Pancreas (tissue), 10 donors: Measurements from ENCODE around the gene FHOD3. TPM values are rescaled to one million over a fixed set of nuclear protein-coding genes. Genes with fewer than 3 reads are reported as not detected.
"Not testable (repeated sequence)": the region's sequence is repeated elsewhere in the genome, so short reads cannot be mapped to it uniquely, and the experiment has no call there.

Experiments
- ATAC-seq, 4 donors: fragments of 200-7000 bp; cut with Tn5 transposase; one replicate each; pipeline versions ENCODE4 v1.8.0 to v1.9.1; 2020; ENCODE audit warnings: mild to moderate bottlenecking in 4 of 4, moderate library complexity in 4 of 4
- DNase-seq, 6 donors: peaks; one replicate each; pipeline ENCODE4 v3.0.0-alpha.2; 2020
- FAIRE-seq: peaks from 2 replicates; lab custom pipeline; 2012; peaks lifted over from hg19 to GRCh38; lab: Jason Lieb, UNC
- H3K27ac ChIP-seq, 4 donors: fragments of 200-600 bp; sonication (generic); 1 replicate in 3 of 4; 2 replicates in 1 of 4; pipeline versions ENCODE4 v1.5.0 to v1.8.0; 2020
- H3K27me3 ChIP-seq, 4 donors: fragments of 200-600 bp; one replicate each; pipeline ENCODE4 v1.8.0; 2021
- H3K36me3 ChIP-seq, 3 donors: fragments of 200-600 bp; sonication (generic) in 1 of 3; one replicate each; pipeline versions ENCODE4 v1.5.0 to v1.8.0; 2020 to 2021
- H3K4me1 ChIP-seq, 3 donors: fragments of 200-600 bp; one replicate each; pipeline ENCODE4 v1.8.0; 2021
- H3K4me3 ChIP-seq, 4 donors: fragments of 200-600 bp; sonication (generic) in 2 of 4; one replicate each; pipeline versions ENCODE4 v1.5.0 to v1.8.0; 2020 to 2021
- H3K9me3 ChIP-seq, 4 donors: fragments of 200-600 bp; one replicate each; pipeline ENCODE4 v1.8.0; 2021
- WGBS, 2 donors: extraction: QIAGEN DNeasy Blood & Tissue Kit; methylation state at CpG; one replicate each; pipeline ENCODE4 v1.1.7; 2013; 5-methylcytosine and 5-hydroxymethylcytosine counted together
- intact Hi-C, 3 donors: fragments of 100-400 bp; cut with DNase I; formaldehyde crosslinking; loops; one replicate each; pipeline versions ENCODE4 v1.11.1 to v1.14.2; 2022
- polyA plus RNA-seq, 2 donors: library from polyadenylated mRNA; stranded (reverse); fragments of 200-250 nt; gene quantifications; one replicate each; pipeline ENCODE4 v1.2.3, GENCODE V29; 2013
- total RNA-seq, 6 donors: library from RNA; stranded (reverse); fragmentation: NEBNext Ultra II Directional in 4 of 6; extraction: Animal tissue kit (Norgen Biotek cat#: 25700) in 4 of 6; gene quantifications; one replicate each; pipeline versions ENCODE4 v1.2.1 to v1.2.4, GENCODE V29; 2021 to 2023
- TF ChIP-seq, protein P1 (sequence below), 4 donors: fragments of 200-600 bp; sonication (generic) in 3 of 4; IDR thresholded peaks; one replicate each; pipeline versions ENCODE4 v1.5.0 to v1.8.0; 2021; ENCODE audit warnings: antibody characterized with exemption in 4 of 4
- donor health status: healthy with polysubstance abuse.
- donor health status: DM: no; HTN: no; CAD: no; lungs with moderate emphysema.
- donor health status: DM: no; HTN: no; CAD: no.
- donor health status: control.
- donor health status: control.
- donor health status: Bipolar disorder and iron deficiency.
- donor health status: DM: yes; HTN: yes; CAD: no.
- donor health status: DM: no; HTN: no; CAD: no.
- donor health status: DM: no; HTN: no; CAD: no.
- donor health status: DM: yes; HTN: yes; CAD: no.

FHOD3 gene
- total and polyA plus RNA-seq, 8 donors: 0.25 to 4.3 (median 1.2) TPM

DNA sequence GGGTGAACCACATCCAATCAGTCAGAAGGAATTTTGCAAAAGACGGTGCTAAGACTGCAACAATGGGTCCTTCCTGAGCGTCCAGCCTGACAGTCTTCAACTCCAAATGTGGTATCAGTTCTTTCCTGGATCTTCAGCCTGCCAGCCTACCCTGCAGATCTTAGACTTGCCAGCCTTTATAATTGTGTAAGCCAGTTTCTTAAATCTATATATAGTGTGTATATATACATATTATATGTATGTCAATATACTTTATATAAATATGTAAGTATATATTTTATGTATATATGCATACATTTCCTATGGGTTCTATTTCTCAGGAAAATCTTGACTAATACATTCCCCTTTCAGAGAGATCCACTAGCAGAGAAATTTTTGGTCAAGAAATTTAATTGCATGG, 245.5 kb downstream of the FHOD3 start:
- intact Hi-C loops: no loop called here

DNA sequence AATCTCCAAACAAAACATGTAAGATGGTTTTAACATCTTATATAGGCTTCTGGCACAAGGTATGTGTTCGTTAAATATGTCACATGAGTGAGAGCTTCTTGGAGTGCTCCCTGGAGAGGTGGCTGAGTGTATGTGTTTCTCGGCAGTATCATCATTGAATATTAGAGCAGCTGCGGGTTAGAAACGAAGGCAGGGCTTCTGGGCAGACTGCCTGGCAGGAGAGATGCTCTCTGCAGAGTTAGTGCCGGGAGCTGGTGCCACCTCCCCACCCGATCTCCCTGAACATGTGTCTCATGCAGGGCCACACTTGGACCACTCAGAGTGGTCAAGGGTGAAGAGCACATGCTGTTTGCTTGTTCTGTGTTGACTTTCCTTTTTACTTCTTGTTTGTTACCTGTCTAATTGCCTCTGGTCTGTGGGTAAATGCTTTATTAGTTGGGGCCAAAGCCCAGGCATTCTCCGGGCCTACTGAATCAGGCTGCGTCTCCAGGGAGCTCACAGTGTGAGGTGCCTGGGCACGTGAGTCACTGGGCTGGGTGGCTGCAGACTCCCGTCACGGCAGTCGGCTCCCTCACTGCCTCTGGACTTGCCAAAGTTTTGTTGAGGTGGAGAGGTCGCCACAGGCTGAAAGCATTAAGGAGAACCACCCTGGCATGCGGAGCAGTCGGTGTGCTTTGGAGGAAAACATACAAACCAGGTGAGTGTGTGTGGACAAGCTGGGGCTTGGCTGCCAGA, 246.6 kb downstream of the FHOD3 start:
- TF ChIP-seq, protein P1, sequence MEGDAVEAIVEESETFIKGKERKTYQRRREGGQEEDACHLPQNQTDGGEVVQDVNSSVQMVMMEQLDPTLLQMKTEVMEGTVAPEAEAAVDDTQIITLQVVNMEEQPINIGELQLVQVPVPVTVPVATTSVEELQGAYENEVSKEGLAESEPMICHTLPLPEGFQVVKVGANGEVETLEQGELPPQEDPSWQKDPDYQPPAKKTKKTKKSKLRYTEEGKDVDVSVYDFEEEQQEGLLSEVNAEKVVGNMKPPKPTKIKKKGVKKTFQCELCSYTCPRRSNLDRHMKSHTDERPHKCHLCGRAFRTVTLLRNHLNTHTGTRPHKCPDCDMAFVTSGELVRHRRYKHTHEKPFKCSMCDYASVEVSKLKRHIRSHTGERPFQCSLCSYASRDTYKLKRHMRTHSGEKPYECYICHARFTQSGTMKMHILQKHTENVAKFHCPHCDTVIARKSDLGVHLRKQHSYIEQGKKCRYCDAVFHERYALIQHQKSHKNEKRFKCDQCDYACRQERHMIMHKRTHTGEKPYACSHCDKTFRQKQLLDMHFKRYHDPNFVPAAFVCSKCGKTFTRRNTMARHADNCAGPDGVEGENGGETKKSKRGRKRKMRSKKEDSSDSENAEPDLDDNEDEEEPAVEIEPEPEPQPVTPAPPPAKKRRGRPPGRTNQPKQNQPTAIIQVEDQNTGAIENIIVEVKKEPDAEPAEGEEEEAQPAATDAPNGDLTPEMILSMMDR (IDR thresholded peaks at IDR 0.05): no peak
- intact Hi-C loops: no loop called here
- Histone ChIP-seq H3K27me3 (no peaks in the 10 kb centered on the region), H3K27ac (no peak overlapping the region), H3K4me1 (no peaks in the 10 kb centered on the region), H3K36me3 (no peaks in the 10 kb centered on the region), H3K9me3 (no peaks in the 10 kb centered on the region), H3K4me3 (no peak overlapping the region)
- ATAC-seq (peak in 2 of 4 donors; percentile 55 to 67), DNase-seq (no peak), FAIRE-seq (no peak)
- WGBS, 2 donors: 86 to 87% methylated on average over 15 of the region's 15 CpGs

More for the DNA sequence above, 245.5 kb downstream of the FHOD3 start:
- TF ChIP-seq, protein P1 (IDR thresholded peaks at IDR 0.05): no peak
- DNase-seq: no peak
- ATAC-seq: no peak
- no peak for FAIRE-seq
- 93% methylated on average over 2 of the region's 2 CpGs for WGBS, 2 donors
- no peak overlapping the region for H3K27ac ChIP-seq
- no peak overlapping the region for H3K4me3 ChIP-seq
- H3K27me3 ChIP-seq: no peaks in the 10 kb centered on the region
- H3K36me3 ChIP-seq: no peaks in the 10 kb centered on the region
- H3K9me3 ChIP-seq: no peaks in the 10 kb centered on the region
- H3K4me1 ChIP-seq: no peaks in the 10 kb centered on the region

DNA sequence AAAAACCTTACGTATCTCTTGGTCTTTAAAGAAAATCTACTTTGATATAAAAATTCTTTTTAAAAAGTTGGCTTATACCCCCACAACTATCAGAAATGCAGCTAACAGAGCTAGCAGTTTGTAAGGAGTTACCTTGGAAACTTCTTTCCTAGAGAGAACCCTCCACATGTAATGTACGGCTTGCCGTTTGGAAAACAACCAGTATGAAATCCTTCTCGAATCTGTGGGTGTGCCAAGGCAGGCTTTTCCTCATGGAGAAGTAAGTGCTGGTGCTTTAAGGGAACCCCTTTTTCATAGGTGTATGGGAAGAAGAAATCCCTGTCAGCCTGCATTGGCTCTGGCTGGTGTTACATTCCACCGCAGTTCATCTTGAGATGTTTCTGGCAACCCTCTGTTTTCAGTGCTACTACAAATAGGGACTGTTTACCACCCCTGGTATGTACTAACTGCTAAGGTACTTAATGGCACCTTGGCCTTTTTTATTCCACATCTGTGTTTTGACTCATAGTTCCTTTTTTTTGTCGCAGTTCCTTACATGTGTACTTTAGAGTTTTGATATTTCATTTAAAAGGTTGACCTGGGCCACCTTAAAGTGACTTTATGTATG, 248.4 kb downstream of the FHOD3 start:
- FAIRE-seq (no peak), ATAC-seq (no peak), DNase-seq (no peak)
- intact Hi-C loops: no loop called here
- no peak overlapping the region for H3K27ac ChIP-seq
- H3K4me3 ChIP-seq: no peak overlapping the region
- H3K36me3 ChIP-seq: no peaks in the 10 kb centered on the region
- WGBS, 2 donors: 79 to 83% methylated on average over 6 of the region's 6 CpGs
- TF ChIP-seq, protein P1 (IDR thresholded peaks at IDR 0.05): no peak
- no peaks in the 10 kb centered on the region for H3K27me3 ChIP-seq
- H3K9me3 ChIP-seq: no peaks in the 10 kb centered on the region
- no peaks in the 10 kb centered on the region for H3K4me1 ChIP-seq

DNA sequence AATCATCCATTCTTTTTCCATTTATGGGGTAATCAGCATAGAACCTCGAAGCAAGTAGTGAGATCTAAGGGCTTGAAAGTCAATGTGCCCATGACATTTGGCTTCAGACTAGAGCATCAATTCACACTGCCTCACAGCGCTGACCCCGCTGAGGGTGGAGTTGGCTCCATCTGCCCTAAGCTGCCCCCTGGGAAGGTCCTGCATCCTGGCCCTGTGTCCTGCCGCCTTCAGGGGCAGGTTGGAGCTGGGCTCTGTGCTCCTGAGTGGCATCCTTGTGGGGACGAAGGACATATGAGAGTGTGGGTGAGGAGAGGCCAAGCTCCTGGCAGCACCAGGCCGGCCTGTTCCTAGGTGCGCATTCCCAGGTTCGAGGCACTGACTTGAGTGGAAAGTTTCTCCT, 249.4 kb downstream of the FHOD3 start:
- H3K27ac ChIP-seq: no peak overlapping the region
- H3K27me3 ChIP-seq: no peaks in the 10 kb centered on the region
- TF ChIP-seq, protein P1 (IDR thresholded peaks at IDR 0.05): no peak
- DNase-seq (peak in 1 of 6 donors; percentile 22), FAIRE-seq (no peak), ATAC-seq (no peak)
- H3K4me1 ChIP-seq: no peaks in the 10 kb centered on the region
- intact Hi-C loops: no loop called here
- no peaks in the 10 kb centered on the region for H3K9me3 ChIP-seq
- no peaks in the 10 kb centered on the region for H3K36me3 ChIP-seq
- no peak overlapping the region for H3K4me3 ChIP-seq
- WGBS, 2 donors: 90 to 92% methylated on average over 8 of the region's 8 CpGs

DNA sequence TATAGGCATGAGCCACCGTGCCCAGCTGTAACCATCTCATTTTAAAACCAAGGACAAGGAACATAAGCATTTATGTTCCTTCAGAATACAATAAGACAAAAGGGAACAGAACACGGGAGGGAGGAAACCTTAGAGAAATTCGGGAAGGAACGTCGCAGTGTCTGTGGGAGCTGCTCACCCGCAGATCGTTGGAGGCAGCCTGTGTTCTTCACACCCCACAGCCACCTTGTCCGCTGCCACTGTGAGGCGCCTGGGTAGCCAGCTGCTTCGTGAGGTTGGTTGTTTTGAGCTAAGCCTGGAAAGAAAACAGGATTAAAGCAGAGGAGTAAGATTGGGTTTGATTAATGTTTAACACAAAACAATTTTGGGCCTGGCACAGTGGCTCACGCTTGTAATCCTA, 250.0 kb downstream of the FHOD3 start:
- DNase-seq (no peak), ATAC-seq (no peak), FAIRE-seq (no peak)
- Histone ChIP-seq H3K36me3 (no peaks in the 10 kb centered on the region), H3K27me3 (no peaks in the 10 kb centered on the region), H3K9me3 (no peaks in the 10 kb centered on the region), H3K4me1 (no peaks in the 10 kb centered on the region), H3K27ac (no peak overlapping the region), H3K4me3 (no peak overlapping the region)
- 82 to 84% methylated on average over 11 of the region's 11 CpGs for WGBS, 2 donors
- intact Hi-C loops: no loop called here
- TF ChIP-seq, protein P1 (IDR thresholded peaks at IDR 0.05): no peak

DNA sequence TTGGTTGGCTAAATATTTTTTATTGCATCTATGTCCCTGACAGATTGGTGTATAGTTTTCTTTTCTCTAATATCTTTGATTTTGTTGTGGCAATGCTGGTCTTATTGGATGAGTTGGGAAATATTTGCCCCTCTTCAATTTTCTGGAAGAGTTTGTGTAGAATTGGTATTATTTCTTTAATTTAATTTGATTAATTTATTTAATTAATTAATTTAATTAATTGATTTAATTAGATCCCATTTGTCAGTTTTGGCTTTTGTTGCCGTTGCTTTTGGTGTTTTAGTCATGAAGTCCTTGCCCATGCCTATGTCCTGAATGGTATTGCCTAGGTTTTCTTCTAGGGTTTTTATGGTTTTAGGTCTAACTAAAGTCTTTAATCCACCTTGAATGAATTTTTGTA, 253.8 kb downstream of the FHOD3 start:
- intact Hi-C loops, H3K4me1 ChIP-seq, H3K4me3 ChIP-seq, FAIRE-seq, DNase-seq, H3K27me3 ChIP-seq, H3K9me3 ChIP-seq, ATAC-seq, H3K27ac ChIP-seq, H3K36me3 ChIP-seq: not testable (repeated sequence)
- WGBS, 2 donors: 79 to 94% methylated on average over 1 of the region's 1 CpG
